Fibroblast of lung (primary cell): ENCODE results near the gene NCOA1. TPM values are rescaled to one million over a fixed set of nuclear protein-coding genes. Genes with fewer than 3 reads are reported as not detected.

Experiments used
- DNase-seq, 2 donors: peaks; one replicate each; pipeline versions ENCODE4 v3.0.0 to v3.0.0-alpha.2; 2010; ENCODE audit warnings: low read depth in 2 of 2
- H2AFZ ChIP-seq: 2 replicates; pipeline ENCODE4 v1.5.1; 2012; ENCODE audit warnings: low read length, control low read depth, inconsistent platforms
- H3K27ac ChIP-seq: 2 replicates; pipeline ENCODE4 v1.5.1; 2011; ENCODE audit warnings: low read length, control low read depth; ENCODE audit not compliant: insufficient read depth
- H3K27me3 ChIP-seq: 2 replicates; pipeline ENCODE4 v1.5.1; 2011; ENCODE audit warnings: mild to moderate bottlenecking, low read length; ENCODE audit not compliant: control insufficient read depth, insufficient read depth
- H3K36me3 ChIP-seq: 2 replicates; pipeline ENCODE4 v1.5.1; 2011; ENCODE audit warnings: low read length; ENCODE audit not compliant: control insufficient read depth, insufficient read depth
- H3K4me1 ChIP-seq: 2 replicates; pipeline ENCODE4 v1.5.1; 2011; ENCODE audit warnings: low read length; ENCODE audit not compliant: control insufficient read depth, insufficient read depth; ENCODE audit errors: extremely low read depth
- H3K4me2 ChIP-seq: 2 replicates; pipeline ENCODE4 v1.5.1; 2011; ENCODE audit warnings: low read length, control low read depth; ENCODE audit not compliant: insufficient read depth; ENCODE audit errors: extremely low read depth
- H3K4me3 ChIP-seq, 4 experiments: fragments of 200-600 bp in 1 of 4; sonication (generic) in 1 of 4; replicated peaks in 1 of 4; 2 replicates each; pipeline ENCODE4 v1.5.1; 2011 to 2016; ENCODE audit warnings: low read length in 4 of 4, low read depth in 3 of 4, mild to moderate bottlenecking in 3 of 4, control low read depth in 2 of 4, inconsistent platforms in 1 of 4, mixed read lengths in 1 of 4; ENCODE audit not compliant: insufficient read depth in 1 of 4; ENCODE audit errors: control extremely low read depth in 1 of 4
- H3K79me2 ChIP-seq: 2 replicates; pipeline ENCODE4 v1.5.1; 2012; ENCODE audit warnings: mild to moderate bottlenecking, low read length, inconsistent platforms; ENCODE audit not compliant: control insufficient read depth, insufficient read depth
- H3K9ac ChIP-seq: 2 replicates; pipeline ENCODE4 v1.5.1; 2011; ENCODE audit warnings: mild to moderate bottlenecking, low read length, control low read depth; ENCODE audit not compliant: insufficient read depth
- H3K9me3 ChIP-seq: 2 replicates; pipeline ENCODE4 v1.5.1; 2012; ENCODE audit warnings: low read depth, low read length; ENCODE audit not compliant: control insufficient read depth, insufficient read depth
- H4K20me1 ChIP-seq: 2 replicates; pipeline ENCODE4 v1.5.1; 2011; ENCODE audit warnings: low read length; ENCODE audit not compliant: control insufficient read depth, insufficient read depth; ENCODE audit errors: extremely low read depth
- CTCF ChIP-seq, 2 donors: IDR thresholded peaks in 1 of 2; conservative IDR thresholded peaks in 1 of 2; 1 replicate in 1 of 2; 2 replicates in 1 of 2; pipeline ENCODE4 v1.5.1; 2011 to 2012; ENCODE audit warnings: low read length in 2 of 2, control low read depth in 1 of 2, inconsistent platforms in 1 of 2, low read depth in 1 of 2, mild to moderate bottlenecking in 1 of 2
- EZH2 ChIP-seq: IDR thresholded peaks from 2 replicates; pipeline ENCODE4 v1.5.1; 2012; ENCODE audit warnings: low read length, control low read depth, mild to moderate bottlenecking; ENCODE audit errors: missing control alignments
- polyA plus RNA-seq, 2 donors: library from polyadenylated mRNA; depleted of rRNA in 1 of 2; stranded (reverse) in 1 of 2; unstranded in 1 of 2; fragments of >200 nt; gene quantifications; 2 replicates each; pipeline ENCODE4 v1.2.1, GENCODE V29; 2011 to 2012; ENCODE audit warnings: missing spikeins in 1 of 2
- total RNA-seq: library from RNA; depleted of rRNA; stranded (reverse); fragments of >200 nt; gene quantifications from 2 replicates; pipeline ENCODE4 v1.2.1, GENCODE V29; 2014

NCOA1 gene
- total and polyA plus RNA-seq, 2 donors (not counting 1 experiment from before 2014, with no cell fraction given): 15.5 to 19.8 TPM

DNA sequence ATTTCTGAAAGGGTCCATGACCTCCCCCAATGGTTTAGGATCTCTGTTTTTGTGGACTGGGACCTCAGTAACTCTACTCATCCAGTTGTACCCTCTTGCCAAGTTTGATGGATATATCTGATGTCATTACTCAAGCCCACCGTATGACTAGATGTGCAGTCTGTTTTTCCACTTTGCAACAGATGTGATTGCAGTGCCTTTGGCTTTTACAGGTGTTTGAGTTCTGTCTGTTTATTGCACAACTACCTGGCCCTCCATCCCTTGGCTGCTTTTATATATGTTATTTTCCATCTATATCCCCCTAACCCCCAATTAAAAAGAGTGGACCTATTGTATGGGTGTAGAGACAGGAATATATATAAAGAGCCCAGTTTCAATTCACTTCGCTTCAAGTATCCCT is 10.8 kb downstream of the NCOA1 start:
- TF ChIP-seq CTCF (conservative IDR thresholded peaks at IDR 0.05 in 1 of 2, IDR thresholded peaks at IDR 0.05 in 1 of 2; ENCODE audit: low read depth in 1 of 2, low read length in 2 of 2): no peak
- TF ChIP-seq EZH2: no peak
- H3K4me2 ChIP-seq: no peak overlapping the region
- H2AFZ ChIP-seq: no peak overlapping the region
- no peak overlapping the region for H3K9ac ChIP-seq
- no peaks in the 10 kb centered on the region for H3K36me3 ChIP-seq
- H3K4me1 ChIP-seq: no peaks in the 10 kb centered on the region
- no peak for DNase-seq
- no peaks in the 10 kb centered on the region for H3K9me3 ChIP-seq
- no peak overlapping the region for H3K27ac ChIP-seq
- H3K4me3 ChIP-seq: no peak overlapping the region
- no peaks in the 10 kb centered on the region for H3K27me3 ChIP-seq
- H3K79me2 ChIP-seq: peaks cover 2% of the 10 kb centered on the region
- H4K20me1 ChIP-seq: no peaks in the 10 kb centered on the region

GRCh38 chr2:24505534-24506275 is 14.7 kb downstream of the NCOA1 start:
- no peaks in the 10 kb centered on the region for H3K79me2 ChIP-seq
- no peaks in the 10 kb centered on the region for H4K20me1 ChIP-seq
- H3K9me3 ChIP-seq: no peaks in the 10 kb centered on the region
- no peaks in the 10 kb centered on the region for H3K36me3 ChIP-seq
- no peak overlapping the region for H2AFZ ChIP-seq
- H3K9ac ChIP-seq: no peak overlapping the region
- H3K27me3 ChIP-seq: no peaks in the 10 kb centered on the region
- TF ChIP-seq CTCF (conservative IDR thresholded peaks at IDR 0.05 in 1 of 2, IDR thresholded peaks at IDR 0.05 in 1 of 2; ENCODE audit: low read depth in 1 of 2, low read length in 2 of 2) (no peak), EZH2 (no peak)
- H3K27ac ChIP-seq: no peak overlapping the region
- no peak overlapping the region for H3K4me2 ChIP-seq
- H3K4me3 ChIP-seq: no peak overlapping the region
- no peak for DNase-seq
- no peaks in the 10 kb centered on the region for H3K4me1 ChIP-seq

GRCh38 chr2:24507549-24507948 is 16.5 kb downstream of the NCOA1 start:
- H3K79me2 ChIP-seq: no peaks in the 10 kb centered on the region
- TF ChIP-seq EZH2 (no peak), CTCF (conservative IDR thresholded peaks at IDR 0.05 in 1 of 2, IDR thresholded peaks at IDR 0.05 in 1 of 2; ENCODE audit: low read depth in 1 of 2, low read length in 2 of 2) (no peak)
- H4K20me1 ChIP-seq: no peaks in the 10 kb centered on the region

More at GRCh38 chr2:24507549-24507948, 16.5 kb downstream of the NCOA1 start:
- Histone ChIP-seq H3K27ac (no peak overlapping the region), H3K4me1 (no peaks in the 10 kb centered on the region), H3K9me3 (no peaks in the 10 kb centered on the region), H3K36me3 (no peaks in the 10 kb centered on the region), H3K27me3 (no peaks in the 10 kb centered on the region), H2AFZ (no peak overlapping the region), H3K4me3 (no peak overlapping the region), H3K4me2 (no peak overlapping the region), H3K9ac (no peak overlapping the region)
- DNase-seq: no peak
